T-helper 22 cell (primary cell): ENCODE data around the gene MYPOP.

ENCODE experiments used
- DNase-seq: peaks from one replicate; pipeline ENCODE4 v3.0.0-alpha.2; 2020; ENCODE audit warnings: low read depth

Gene MYPOP

DNA sequence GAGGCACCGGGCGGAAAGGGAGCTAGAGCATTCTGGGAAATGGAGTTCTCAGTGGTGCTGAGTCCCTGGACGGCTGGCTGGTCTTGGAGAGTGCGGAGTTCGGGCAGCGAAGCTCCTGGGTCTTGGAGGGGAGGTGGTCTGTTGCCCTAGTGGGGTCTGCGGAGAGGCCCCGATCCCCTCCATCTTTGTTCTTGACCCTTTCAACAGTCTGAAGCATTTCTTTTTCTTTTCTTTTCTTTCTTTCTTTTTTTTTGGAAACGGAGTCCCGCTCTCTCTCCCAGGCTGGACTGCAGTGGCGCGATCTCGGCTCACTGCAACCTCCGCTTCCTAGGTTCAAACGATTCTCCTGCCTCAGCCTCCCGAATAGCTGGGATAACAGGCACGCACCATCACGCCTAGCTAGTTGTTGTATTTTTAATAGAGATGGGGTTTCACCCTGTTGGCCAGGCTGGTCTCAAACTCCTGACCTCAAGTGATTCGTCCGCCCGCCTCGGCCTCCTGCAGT is 39.0 kb downstream of the MYPOP start:
- no peak for DNase-seq

DNA sequence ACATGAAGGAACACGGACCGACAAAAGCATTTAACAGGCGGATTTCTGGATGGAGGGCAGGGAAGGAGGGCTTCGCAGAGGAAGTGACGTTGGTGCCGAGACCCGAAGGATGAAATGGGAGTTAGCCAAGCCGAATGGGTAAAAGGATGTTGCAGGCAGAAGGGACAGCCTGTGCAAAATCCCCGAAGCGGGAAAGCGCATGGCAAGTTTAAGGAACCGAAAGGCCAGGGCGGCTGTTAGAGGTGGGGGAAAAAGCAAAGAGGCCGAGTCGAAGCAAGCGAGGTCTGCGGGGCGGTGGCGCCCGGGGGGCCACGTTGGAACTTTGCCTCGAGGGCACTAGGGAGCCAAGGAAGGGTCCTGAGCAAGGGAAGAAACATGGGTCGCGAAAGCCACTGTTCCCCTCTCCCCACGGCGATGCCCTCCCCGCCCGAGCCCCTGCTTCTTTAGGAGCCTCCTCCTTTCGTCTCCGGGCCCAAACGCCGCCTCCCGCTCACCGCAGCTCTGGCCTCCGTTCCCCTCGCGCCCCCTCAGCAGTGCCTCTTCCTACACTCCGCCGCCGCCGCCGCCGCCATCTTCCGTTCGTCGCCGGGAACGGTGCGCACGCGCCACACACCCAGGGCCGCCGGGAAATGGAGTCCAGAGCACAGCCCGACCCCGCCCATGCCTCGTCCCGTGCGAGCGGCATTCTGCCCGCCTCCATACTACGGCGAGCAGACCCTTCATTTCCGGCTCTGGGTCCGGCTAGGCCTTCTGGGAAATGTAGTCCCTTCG is 39.7 kb downstream of the MYPOP start, which contains the start of gene SYMPK:
Gene SYMPK (minus strand): TSS at position 584 of the 771 bp plus-strand sequence. CDS start 8,652 bp downstream, outside the sequence.
- peak; percentile 99 for DNase-seq

- no peak for DNase-seq
These were observed 40.2 kb downstream of the MYPOP start for GRCh38 chr19:45862271-45862563.

DNA sequence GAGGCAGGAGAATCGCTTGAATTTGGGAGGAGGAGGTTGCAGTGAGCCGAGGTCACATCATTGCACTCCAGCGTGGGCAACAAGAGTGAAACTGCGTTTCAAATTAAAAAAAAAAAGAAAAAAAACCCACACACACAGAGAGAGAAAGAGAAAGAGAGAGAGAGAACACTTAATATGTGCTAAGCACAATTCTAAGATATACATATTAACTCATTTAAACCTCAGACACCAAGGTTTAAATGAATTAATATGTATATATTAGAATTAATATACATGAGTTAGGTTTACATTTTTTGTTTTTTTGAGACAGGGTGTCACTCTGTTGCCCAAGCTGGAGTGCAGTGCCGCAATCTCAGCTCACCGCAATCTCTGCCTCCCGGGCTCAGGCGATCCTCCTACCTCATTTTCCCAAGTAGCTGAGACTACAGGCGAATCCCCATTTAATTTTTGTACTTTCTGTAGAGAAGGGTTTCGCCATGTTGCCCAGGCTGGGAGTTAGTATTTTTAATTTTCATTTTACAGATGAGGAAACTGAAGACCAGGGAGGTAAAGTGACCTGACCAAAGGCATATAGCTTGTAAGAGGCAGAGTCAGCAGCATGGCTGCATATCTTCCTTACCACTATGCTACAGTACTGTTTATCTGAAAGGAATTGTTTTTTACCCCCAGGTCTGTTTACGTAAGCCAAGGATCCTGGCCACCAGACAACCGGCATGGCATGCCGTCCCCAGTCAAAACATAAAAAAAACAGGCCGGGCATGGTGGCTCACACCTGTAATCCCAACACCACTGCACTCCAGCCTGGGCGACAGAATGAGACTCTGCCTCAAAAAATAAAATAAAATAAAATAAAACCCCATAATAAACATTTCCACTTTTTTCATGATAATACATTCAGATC is 41.8 kb downstream of the MYPOP start:
- no peak for DNase-seq

DNA sequence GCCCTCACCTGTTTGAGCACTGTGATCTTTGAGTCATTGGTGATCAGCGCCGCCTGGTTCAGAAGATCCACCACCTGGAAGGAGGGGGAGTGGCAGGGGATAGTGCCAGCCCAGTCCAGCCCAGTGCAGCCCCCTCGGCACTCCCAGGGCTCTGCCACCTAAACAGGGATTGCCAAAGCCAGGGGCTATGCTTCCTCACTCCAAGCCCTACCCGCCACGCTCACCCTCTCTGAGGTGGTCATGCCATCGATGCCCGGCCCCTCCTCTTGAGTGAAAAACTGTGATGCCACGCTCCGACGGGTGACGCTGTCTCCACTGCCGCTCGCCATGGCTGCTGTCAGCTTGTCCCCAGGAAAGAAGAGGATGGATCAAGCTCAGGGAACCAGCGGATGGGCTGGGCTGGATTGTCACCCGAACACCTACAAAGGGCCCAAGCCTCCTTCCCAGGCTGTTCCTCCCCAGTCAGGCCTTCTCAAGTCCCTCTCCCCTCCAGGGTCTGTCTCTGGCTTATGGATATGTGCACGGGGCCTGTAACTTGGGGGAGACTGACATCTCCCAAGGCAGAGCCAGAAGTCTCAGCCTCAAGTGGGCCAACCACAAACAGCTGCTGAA is 48.1 kb downstream of the MYPOP start:
- no peak for DNase-seq

- DNase-seq, result no peak
These were observed 49.4 kb downstream of the MYPOP start for GRCh38 chr19:45852983-45853382.

GRCh38 chr19:45852145-45852750 is 50.2 kb downstream of the MYPOP start:
- DNase-seq, result no peak

- no peak for DNase-seq
These were observed 53.5 kb downstream of the MYPOP start for GRCh38 chr19:45848922-45849321.

- no peak for DNase-seq
These were observed 54.8 kb downstream of the MYPOP start for GRCh38 chr19:45847663-45848062.

DNA sequence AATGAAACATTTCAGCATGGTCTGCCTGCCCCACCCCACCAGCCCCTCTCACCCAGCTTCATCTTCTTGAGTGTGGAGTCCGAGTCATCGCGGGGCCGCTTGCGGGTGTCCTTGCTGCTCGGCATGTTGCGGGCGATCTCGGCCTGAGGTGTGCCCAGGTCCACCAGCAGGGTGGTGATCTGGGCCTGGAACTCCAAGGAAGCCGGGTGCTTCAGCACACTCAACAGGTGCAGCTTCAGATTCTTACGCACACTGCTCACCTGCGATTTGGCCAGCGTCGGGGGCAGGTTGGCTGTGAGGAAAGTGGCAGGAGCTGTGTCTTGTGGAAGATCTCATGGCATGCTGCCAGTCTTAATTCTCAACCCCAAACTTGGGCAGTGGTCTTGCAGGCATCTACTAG is 60.2 kb downstream of the MYPOP start:
- no peak for DNase-seq
